ENCODE results near the gene HOOK2.
"Not testable (repeated sequence)": the region's sequence is repeated elsewhere in the genome, so short reads cannot be mapped to it uniquely, and the experiment has no call there.

Gene HOOK2

DNA sequence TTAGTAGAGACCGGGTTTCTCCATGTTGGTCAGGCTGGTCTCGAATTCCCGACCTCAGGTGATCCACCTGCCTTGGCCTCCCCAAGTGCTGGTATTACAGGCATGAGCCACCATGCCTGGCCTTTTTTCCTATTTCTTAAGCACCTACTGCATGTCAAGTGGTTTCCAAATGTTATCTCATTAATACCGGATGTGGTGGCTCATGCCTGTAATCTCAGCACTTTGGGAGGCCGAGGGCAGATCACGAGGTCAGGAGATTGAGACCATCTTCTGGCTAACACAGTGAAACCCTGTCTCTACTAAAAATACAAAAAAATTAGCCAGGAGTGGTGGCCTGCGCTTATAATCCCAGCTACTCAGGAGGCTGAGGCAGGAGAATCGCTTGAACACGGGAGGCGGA lies 49.7 kb downstream of the HOOK2 start:
- H3K9ac ChIP-seq (ENCODE audit: low read length); H3K27ac ChIP-seq (ENCODE audit: low read depth, low read length); H3K4me3 ChIP-seq (ENCODE audit: low read length); H3K27me3 ChIP-seq (ENCODE audit: control insufficient read depth, insufficient read depth, low read length); H3K4me1 ChIP-seq (ENCODE audit: control insufficient read depth, insufficient read depth, low read length): not testable (repeated sequence)
- peaks cover 14% of the 10 kb centered on the region for H3K36me3 ChIP-seq (ENCODE audit: control insufficient read depth, insufficient read depth, low read length)

DNA sequence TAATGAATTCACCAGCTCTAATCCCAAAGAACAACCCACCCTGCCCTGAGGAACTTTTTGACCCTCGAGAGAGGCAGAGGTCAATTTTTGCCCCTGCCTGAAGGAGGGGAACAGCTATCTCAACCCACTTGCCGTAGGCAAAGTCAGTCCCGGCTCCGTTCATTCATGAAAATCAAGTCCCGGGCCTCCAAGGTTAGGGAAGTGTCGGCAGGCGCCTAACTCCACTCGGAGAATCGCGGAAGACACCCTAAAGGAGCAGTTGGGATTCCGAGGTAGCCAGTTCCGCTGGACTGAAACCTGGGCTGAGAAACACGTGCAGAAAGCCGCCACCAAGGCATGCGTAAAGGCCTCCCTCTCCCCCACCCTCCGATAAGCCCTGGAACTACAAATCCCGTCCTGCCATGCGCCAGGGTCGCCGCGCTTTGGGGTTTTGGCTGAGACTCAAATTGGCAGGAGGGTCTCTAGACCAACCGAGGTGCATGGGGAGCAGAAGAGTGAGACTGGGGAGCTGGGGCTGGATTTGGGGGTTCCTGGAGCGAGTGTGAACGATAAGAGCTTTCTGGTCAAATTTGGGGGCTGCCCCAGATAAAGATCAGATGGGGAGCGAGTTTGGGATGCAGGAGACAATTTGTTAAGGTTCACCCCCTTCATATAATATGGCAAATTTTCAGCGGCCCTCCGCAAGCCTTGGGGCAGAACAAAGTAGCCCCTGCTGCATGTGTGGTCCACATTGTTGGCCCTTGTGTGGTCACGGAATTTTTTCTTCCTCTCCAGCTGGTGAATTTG lies 51.5 kb downstream of the HOOK2 start, which contains the start of gene TNPO2:
Gene TNPO2, minus strand, starts transcription at position 292 of the 786 bp plus-strand sequence. CDS start 2,955 bp downstream, outside the sequence.
- Histone ChIP-seq H3K4me1 (ENCODE audit: control insufficient read depth, insufficient read depth, low read length) (peaks cover 11% of the 10 kb centered on the region), H3K27me3 (ENCODE audit: control insufficient read depth, insufficient read depth, low read length) (no peaks in the 10 kb centered on the region), H3K36me3 (ENCODE audit: control insufficient read depth, insufficient read depth, low read length) (peaks cover 3% of the 10 kb centered on the region), H3K27ac (ENCODE audit: low read depth, low read length) (peak within 1 kb of the TSS; percentile 83), H3K9ac (ENCODE audit: low read length) (peak within 1 kb of the TSS; percentile 61), H3K4me3 (ENCODE audit: low read length) (peak within 1 kb of the TSS; percentile 91)

GRCh38 chr19:12723381-12723640 lies 52.0 kb downstream of the HOOK2 start:
- H3K9ac ChIP-seq (ENCODE audit: low read length) = peak overlapping the region; percentile 61
- H3K4me3 ChIP-seq (ENCODE audit: low read length) = peak overlapping the region; percentile 91
- peaks cover 11% of the 10 kb centered on the region for H3K4me1 ChIP-seq (ENCODE audit: control insufficient read depth, insufficient read depth, low read length)
- peak overlapping the region; percentile 83 for H3K27ac ChIP-seq (ENCODE audit: low read depth, low read length)
- H3K27me3 ChIP-seq (ENCODE audit: control insufficient read depth, insufficient read depth, low read length) = no peaks in the 10 kb centered on the region
- peaks cover 6% of the 10 kb centered on the region for H3K36me3 ChIP-seq (ENCODE audit: control insufficient read depth, insufficient read depth, low read length)

- peak overlapping the region; percentile 94 for H3K27ac ChIP-seq (ENCODE audit: low read depth, low read length)
- H3K9ac ChIP-seq (ENCODE audit: low read length) = peak overlapping the region; percentile 61
- H3K36me3 ChIP-seq (ENCODE audit: control insufficient read depth, insufficient read depth, low read length) = peaks cover 8% of the 10 kb centered on the region
- H3K4me1 ChIP-seq (ENCODE audit: control insufficient read depth, insufficient read depth, low read length) = peaks cover 11% of the 10 kb centered on the region
- H3K27me3 ChIP-seq (ENCODE audit: control insufficient read depth, insufficient read depth, low read length) = no peaks in the 10 kb centered on the region
- H3K4me3 ChIP-seq (ENCODE audit: low read length) = peak overlapping the region; percentile 91
These were observed 52.6 kb downstream of the HOOK2 start for GRCh38 chr19:12722566-12723380.

DNA sequence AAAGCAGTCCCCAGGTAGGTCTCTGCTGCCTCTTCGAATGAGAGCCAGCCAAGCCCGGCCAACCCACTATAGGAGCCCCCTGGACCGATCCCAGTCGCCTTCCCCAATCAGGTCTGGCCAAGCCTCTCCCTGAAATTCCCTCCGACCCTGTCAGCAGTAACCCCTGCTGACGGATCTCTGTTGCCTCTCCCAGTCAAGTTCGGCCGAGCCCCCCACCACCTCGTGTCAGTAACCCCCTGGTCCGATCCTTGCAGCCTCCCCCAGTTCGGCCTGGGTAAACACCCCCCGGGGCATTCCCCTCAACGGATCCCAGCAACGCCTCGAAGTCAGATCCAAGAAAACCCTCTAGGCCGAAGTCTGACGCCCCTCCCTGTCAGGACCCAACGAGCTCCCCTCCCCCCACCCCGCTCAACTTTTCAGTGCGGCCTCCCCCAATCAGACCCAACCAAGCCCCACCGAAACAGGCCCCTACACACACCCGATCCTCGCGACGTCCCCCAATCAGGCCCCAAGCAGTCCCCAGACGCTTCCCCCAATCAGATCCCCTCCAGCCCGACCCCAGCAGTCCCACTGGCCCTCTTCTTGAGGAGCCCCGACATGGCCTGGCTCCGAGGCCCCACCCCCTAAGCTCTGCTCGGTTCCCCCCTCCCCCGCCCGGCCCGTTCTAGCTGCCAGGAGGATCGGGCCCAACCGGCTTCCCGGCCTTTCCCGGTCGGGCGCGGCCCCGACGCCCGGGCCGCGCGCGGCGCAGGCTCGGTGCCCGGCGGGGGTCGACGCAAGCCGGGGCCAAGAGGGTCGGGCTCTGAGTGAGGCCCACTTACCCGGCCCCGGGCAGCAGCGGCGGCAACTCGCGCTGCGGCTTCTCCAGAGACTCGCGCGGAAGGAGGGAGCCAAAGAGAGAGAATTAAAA lies 53.4 kb downstream of the HOOK2 start:
- peaks cover 11% of the 10 kb centered on the region for H3K4me1 ChIP-seq (ENCODE audit: control insufficient read depth, insufficient read depth, low read length)
- H3K36me3 ChIP-seq (ENCODE audit: control insufficient read depth, insufficient read depth, low read length) = peaks cover 11% of the 10 kb centered on the region
- peak overlapping the region; percentile 94 for H3K27ac ChIP-seq (ENCODE audit: low read depth, low read length)
- H3K9ac ChIP-seq (ENCODE audit: low read length) = peak overlapping the region; percentile 56
- no peaks in the 10 kb centered on the region for H3K27me3 ChIP-seq (ENCODE audit: control insufficient read depth, insufficient read depth, low read length)
- H3K4me3 ChIP-seq (ENCODE audit: low read length) = peak overlapping the region; percentile 68

- Histone ChIP-seq H3K4me1 (ENCODE audit: control insufficient read depth, insufficient read depth, low read length) (peaks cover 11% of the 10 kb centered on the region), H3K9ac (ENCODE audit: low read length) (peak overlapping the region; percentile 54), H3K27ac (ENCODE audit: low read depth, low read length) (peak overlapping the region; percentile 94)
These were observed 54.3 kb downstream of the HOOK2 start for GRCh38 chr19:12720851-12721655.

GRCh38 chr19:12720296-12720695 lies 55.1 kb downstream of the HOOK2 start:
- Histone ChIP-seq H3K4me1 (ENCODE audit: control insufficient read depth, insufficient read depth, low read length) (peaks cover 11% of the 10 kb centered on the region), H3K36me3 (ENCODE audit: control insufficient read depth, insufficient read depth, low read length) (peaks cover 21% of the 10 kb centered on the region), H3K9ac (ENCODE audit: low read length) (no peak overlapping the region), H3K27me3 (ENCODE audit: control insufficient read depth, insufficient read depth, low read length) (no peaks in the 10 kb centered on the region), H3K27ac (ENCODE audit: low read depth, low read length) (peak overlapping the region; percentile 94), H3K4me3 (ENCODE audit: low read length) (peak overlapping the region; percentile 68)

More at GRCh38 chr19:12720851-12721655, 54.3 kb downstream of the HOOK2 start:
- peaks cover 15% of the 10 kb centered on the region for H3K36me3 ChIP-seq (ENCODE audit: control insufficient read depth, insufficient read depth, low read length)
- peak overlapping the region; percentile 68 for H3K4me3 ChIP-seq (ENCODE audit: low read length)
- no peaks in the 10 kb centered on the region for H3K27me3 ChIP-seq (ENCODE audit: control insufficient read depth, insufficient read depth, low read length)

- Histone ChIP-seq H3K36me3 (ENCODE audit: control insufficient read depth, insufficient read depth, low read length) (peaks cover 47% of the 10 kb centered on the region), H3K27me3 (ENCODE audit: control insufficient read depth, insufficient read depth, low read length) (no peaks in the 10 kb centered on the region), H3K4me1 (ENCODE audit: control insufficient read depth, insufficient read depth, low read length) (peaks cover 4% of the 10 kb centered on the region), H3K9ac (ENCODE audit: low read length) (no peak overlapping the region), H3K4me3 (ENCODE audit: low read length) (no peak overlapping the region), H3K27ac (ENCODE audit: low read depth, low read length) (no peak overlapping the region)
These were observed 59.4 kb downstream of the HOOK2 start for GRCh38 chr19:12715929-12716328.

DNA sequence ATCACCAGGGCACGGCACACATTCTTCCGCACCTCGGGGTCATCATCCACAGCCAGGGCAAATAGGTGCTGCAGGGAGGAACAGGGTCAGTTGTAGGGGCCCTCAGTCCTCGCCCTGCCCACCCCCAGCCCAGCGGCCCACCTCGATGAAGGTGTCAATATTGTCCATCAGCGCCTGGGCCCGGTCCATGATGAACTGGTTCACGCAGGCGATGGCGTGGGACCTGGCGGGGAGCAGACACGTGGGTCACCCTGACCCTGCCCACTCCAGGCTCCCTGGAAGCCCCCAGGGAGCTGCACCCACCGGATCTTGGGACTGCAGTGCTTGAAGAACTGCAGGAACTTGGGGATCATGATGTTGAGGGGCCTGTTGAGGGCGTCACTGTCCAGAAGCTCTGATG lies 60.2 kb downstream of the HOOK2 start:
- H3K9ac ChIP-seq (ENCODE audit: low read length) = no peak overlapping the region
- no peak overlapping the region for H3K4me3 ChIP-seq (ENCODE audit: low read length)
- H3K4me1 ChIP-seq (ENCODE audit: control insufficient read depth, insufficient read depth, low read length) = no peaks in the 10 kb centered on the region
- peaks cover 52% of the 10 kb centered on the region for H3K36me3 ChIP-seq (ENCODE audit: control insufficient read depth, insufficient read depth, low read length)
- H3K27me3 ChIP-seq (ENCODE audit: control insufficient read depth, insufficient read depth, low read length) = no peaks in the 10 kb centered on the region
- no peak overlapping the region for H3K27ac ChIP-seq (ENCODE audit: low read depth, low read length)

- H3K4me3 ChIP-seq (ENCODE audit: low read length); H3K27ac ChIP-seq (ENCODE audit: low read depth, low read length); H3K4me1 ChIP-seq (ENCODE audit: control insufficient read depth, insufficient read depth, low read length); H3K9ac ChIP-seq (ENCODE audit: low read length); H3K27me3 ChIP-seq (ENCODE audit: control insufficient read depth, insufficient read depth, low read length): not testable (repeated sequence)
- H3K36me3 ChIP-seq (ENCODE audit: control insufficient read depth, insufficient read depth, low read length) = peaks cover 55% of the 10 kb centered on the region
These were observed 62.0 kb downstream of the HOOK2 start for GRCh38 chr19:12713304-12713703.
